HG02623 (cell line): ENCODE data around the gene SOAT2.
"Not testable (repeated sequence)": the region's sequence is repeated elsewhere in the genome, so short reads cannot be mapped to it uniquely, and the experiment has no call there.

Experiments
- ATAC-seq: cut with Tn5 transposase; IDR thresholded peaks from one replicate; pipeline ENCODE4 v1.9.1; 2021; ENCODE audit warnings: moderate library complexity; ENCODE audit not compliant: unreplicated experiment

The SOAT2 gene

DNA sequence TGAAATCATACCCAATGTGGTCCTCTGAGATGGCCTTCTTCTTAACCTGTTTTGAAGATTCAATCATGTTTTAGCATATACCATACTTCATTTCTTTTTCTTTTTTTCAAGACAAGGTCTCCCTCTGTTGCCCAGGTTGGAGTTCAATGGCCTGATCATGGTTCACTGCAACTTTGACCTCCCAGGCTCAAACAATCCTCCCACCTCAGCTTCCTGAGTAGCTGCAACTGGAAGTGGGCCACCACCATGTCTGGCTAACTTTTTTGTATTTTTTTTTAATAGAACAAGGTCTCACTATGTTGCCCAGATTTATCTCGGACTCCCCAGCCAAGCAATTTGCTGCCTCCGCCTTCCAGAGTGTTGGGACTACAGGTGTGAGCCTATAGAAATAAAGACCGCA, 30.4 kb downstream of the SOAT2 start:
- ATAC-seq = no peak

DNA sequence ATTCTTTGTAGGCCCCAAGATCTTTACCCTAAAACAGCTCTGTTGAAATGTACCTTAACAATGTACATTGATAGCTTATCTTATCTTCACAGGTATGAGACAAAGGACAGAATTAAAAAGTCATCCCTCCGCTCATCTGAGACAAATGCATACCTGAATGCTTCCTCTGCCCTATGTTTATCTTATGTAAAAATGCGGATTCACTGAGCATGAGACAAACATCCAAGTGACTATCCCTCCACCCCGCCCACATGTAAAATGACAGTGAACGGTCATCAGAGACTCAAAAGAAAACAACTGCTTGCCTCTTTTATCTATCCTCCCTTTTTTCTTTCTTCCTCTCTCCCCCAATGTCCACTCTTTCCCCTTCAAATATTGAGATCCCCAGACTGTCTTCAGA, 40.1 kb downstream of the SOAT2 start:
- ATAC-seq = no peak

DNA sequence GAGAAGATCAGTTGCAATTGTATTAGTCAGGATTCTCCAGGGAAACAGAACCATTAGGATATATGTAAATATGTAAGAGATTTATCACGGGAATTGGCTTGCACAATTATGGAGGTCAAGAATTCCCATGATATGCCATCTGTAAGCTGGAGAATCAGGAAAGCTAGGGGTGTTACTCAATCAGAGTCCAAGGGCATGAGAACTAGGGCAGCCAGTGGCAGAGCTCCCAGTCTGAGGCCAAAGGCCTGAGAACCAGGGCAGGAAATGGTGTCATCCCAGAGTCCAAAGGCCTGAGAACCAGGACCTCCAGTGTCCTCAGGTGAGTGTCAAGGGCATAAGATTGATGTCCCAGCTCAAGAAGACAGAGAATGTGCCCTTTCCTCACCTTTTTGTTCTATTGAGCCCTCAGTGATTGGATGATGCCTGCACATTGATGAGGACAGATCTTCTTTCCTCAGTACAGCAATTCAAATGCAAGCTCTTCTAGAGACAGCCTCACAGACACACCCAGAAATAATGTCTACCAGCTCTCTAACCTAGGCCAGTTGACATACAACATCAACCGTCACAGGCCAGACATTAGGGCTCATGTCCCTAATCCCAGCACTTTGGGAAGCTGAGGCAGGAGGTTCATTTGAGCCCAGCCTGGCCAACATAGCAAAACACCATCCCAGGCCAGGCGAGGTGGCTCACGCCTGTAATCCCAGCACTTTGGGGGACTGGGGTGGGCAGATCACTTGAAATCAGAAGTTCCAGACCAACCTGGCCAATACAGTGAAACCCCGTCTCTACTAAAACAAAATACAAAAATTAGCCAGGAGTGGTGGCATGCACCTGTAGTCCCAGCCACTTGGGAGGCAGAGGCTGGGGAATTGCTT, 42.3 kb downstream of the SOAT2 start:
- ATAC-seq = no peak

DNA sequence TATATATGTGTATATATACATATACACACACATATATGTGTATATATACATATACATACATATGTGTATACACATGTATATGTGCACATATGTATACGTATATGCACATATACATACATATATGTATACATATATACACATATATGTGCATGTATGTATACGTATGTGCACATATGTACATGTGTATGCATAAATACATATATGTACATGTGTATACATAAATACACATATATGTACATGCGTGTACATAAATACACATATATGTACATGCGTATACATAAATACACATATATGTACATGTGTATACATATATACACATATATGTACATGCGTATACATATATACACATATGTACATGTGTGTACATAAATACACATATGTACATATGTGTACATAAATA, 43.9 kb downstream of the SOAT2 start:
- no peak for ATAC-seq

DNA sequence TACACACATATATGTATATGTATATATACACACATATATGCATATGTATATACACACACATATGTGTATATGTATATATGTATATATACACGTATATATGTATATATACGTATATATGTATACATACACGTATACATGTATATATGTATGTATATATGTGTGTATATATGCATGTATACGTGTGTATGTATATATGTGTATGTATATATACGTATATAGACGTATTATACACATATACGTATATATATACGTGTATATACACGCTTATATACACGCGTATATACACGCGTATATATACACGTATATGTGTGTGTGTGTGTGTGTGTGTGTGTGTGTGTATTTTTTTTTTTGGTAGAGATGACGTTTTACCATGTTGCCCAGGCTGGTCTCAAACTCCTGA, 44.4 kb downstream of the SOAT2 start:
- ATAC-seq = no peak

DNA sequence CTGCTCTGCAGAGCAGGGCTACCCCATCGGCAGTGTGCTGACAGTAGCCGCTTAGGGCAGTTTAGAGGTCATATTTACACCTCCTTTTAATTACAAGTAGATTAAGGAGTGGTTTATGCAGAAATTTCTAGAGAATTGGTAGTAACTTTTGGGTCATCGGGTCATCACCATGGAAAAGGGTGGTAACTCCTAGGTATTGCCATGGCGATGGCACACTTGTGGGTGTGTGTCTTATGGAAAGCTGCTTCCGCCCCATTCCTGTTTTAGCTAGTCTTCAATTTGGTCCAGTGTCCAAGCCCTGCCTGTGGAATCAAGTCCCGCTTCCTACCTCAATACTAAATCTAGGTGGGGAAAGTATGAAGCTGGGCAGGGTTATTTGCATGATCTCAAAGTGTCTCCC, 47.8 kb downstream of the SOAT2 start:
- ATAC-seq = no peak

DNA sequence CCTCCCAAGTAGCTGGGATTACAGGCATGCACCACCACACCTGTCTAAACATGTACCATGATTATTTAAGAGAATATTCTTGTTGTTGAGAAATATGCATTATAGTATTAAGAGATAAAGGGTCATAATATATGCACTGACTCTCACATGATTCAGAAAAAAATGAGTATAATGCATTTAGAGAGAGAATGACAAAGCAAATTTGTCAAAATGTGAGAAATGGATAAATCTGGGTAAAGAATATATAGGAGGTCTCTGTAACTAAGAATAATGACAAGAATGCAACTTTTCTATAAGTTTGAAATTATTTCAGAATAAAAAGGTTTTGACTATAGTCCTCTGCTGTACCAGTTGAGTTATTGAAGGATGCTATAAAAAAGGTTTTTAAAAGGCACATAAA, 49.1 kb downstream of the SOAT2 start:
- no peak for ATAC-seq

DNA sequence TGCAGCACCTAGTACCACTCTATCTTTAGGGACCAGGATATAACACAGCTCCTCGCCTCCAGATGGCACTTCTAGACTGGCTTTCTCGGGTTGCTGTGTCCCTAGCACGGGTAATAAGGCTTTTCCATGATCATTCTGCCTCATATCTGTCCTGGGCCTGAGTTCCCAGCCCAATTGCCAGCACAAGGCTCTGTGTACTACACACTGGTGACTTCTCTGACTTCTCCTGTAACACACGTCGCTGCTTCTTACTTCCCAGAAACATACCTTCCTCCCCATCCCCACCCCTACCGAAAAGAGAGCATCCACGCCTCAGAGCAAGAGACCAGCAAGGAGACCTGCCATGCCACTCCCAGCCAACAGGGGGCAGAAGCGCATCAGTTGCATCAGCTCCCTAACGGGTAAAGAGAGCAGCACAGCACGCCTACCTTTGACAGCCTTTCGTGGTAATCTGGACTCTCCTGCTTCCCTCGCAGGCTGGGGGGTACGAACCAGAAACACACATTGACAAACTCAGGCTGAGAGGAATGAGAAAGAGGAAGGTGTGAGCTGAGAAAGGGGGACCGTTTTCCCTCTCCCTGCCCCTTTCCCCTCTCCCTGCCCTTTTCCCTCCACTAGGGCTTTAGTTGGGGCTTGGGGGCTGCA, 56.0 kb downstream of the SOAT2 start:
- ATAC-seq = peak; percentile 52

DNA sequence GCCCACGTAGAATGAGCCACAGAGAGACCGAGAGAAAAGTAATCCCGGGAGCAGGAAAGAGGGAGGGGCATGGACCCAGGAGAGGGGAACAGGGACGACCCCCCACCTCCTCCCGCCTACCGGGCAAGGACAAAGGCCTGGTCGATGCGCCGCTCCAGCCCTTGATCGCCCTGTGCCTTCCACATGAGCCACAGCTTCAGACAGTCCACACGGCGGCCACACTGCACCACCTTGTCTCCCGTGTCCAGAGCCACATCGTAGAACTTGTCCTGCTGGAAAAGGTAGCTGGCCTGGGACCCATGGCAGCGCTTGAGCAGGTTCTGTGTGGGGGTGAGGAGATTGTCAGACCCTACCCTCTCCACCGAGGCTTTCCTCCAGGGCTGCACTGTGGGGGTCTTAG, 56.7 kb downstream of the SOAT2 start:
- no peak for ATAC-seq

DNA sequence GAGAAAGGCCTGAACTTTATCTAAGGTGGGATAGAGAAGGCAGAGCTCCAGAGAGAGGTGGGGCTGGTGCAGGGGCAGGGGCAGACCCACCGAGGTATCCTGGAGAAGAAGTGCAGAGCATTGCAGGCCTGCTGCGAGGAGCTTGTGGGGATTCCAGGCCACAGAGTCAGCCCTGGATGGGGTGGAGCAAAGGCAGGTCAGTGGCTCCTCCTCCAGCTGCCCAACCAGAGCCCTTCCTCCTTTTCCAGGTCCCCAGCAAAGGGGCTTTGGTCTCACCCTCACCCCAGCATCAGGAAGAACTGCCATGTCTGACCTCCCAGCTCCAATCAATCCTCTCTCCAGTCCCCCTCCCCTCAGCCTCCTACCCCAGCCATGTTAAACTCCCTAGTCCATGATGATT, 57.4 kb downstream of the SOAT2 start:
- ATAC-seq = no peak

DNA sequence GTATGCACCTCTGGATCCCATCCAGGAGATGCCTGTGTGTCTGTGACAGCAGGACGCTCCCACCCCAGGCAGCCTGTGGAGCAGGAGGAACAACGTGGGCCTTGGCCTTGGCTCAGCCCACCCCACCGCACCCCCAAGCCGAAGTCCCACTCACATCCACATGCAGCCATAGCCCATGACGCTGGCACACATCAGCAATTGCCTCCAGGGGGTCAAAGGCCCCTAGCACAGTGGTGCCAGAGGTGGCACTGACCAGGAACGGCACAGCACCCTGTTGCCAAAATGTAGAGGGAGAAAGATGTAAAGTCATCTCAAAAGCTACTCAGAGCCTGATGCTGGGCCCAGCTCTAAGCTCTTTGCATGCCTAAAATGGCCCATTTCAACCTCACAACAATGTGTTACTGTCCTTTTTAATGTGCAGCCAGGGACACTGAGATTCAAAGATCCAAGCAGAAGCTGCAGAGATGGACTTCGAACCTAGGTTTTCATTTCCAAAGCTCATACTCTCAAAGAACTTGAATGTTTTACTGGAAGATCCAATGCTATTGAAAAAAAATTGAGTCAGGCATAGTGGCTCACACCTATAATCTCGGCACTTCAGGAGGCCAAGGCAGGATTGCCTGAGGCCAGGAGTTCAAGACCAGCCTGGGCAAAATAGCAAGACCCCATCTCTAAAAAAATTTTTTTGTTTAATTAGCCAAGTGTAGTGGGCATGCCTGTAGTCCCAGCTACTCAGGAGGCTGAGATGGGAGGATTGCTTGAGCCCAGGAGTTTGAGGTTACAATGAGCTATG, 58.0 kb downstream of the SOAT2 start:
- no peak for ATAC-seq

DNA sequence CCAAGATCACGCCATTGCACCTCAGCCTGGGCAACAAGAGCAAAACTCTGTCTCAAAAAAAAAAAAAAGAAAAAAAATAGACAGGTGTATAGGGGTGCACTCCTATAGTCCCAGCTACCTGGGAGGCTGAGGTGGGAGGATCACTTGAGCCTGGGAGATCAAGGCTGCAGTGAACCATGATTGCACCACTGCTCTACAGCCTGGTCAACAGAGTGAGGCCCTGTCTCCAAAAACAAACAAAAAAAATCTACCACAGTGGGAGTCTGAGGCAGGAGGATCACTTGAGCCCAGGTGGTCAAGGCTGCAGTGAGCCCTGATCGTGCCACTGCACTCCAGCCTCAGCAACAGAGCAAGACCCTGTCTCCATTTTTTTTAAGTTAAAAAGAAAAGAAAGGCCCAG, 59.7 kb downstream of the SOAT2 start:
- ATAC-seq = not testable (repeated sequence)

DNA sequence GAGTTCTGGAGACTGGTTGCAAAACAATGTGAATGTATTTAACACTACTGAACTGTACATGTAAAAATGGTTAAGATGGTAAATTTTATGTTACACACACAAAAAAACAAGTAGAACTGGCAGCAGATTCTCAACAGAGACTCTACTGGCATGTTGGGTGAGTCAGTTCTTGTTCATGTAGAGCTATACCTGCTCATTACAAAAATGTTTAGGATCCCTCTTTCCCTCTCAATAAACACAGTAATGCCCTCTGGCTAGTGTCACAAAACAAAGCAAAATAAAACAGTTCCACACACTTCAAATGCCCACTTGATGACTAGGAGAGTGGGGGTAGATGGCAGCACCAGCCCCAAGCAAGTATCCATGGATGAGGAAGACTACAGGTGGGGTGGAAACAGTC, 63.6 kb downstream of the SOAT2 start:
- no peak for ATAC-seq

DNA sequence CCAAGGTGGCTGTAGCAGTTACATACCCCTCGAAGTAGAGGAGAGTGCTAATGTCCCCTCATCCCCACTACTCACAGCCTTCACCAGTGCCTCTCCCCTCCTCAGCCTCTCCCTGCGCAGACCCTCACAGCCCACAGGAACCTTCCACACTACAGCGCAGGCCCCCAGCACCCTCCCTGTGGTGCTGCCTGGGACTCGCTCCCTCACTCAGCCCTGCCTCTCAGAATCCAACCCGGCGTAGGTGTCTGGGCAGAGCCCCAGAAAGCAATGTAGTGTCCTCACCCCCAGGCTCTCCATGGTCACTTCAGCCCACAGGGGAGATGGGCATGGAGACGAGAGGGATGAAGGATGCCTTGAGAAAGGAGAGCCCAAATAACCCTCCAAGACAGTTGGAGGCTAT, 66.4 kb downstream of the SOAT2 start:
- no peak for ATAC-seq

DNA sequence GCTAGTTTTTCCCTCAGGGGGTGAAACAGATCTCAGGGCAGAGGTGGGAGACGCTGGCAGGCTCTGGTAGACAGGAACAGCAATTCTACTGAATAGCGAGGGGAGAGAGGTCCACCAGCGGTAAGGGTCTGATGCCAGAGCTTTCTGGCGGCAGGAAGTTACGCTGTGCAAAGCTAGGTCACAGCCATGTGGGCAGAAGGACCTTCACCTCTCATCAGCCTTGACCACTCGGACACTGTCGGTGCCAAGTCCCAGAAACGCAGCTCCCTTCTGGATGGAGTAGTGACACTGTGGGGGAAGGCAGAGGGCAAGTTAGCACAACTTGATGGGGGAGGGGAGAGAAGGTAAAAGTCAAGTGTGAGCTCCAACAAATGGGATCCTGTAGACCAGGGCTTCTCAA, 66.9 kb downstream of the SOAT2 start:
- ATAC-seq = no peak

DNA sequence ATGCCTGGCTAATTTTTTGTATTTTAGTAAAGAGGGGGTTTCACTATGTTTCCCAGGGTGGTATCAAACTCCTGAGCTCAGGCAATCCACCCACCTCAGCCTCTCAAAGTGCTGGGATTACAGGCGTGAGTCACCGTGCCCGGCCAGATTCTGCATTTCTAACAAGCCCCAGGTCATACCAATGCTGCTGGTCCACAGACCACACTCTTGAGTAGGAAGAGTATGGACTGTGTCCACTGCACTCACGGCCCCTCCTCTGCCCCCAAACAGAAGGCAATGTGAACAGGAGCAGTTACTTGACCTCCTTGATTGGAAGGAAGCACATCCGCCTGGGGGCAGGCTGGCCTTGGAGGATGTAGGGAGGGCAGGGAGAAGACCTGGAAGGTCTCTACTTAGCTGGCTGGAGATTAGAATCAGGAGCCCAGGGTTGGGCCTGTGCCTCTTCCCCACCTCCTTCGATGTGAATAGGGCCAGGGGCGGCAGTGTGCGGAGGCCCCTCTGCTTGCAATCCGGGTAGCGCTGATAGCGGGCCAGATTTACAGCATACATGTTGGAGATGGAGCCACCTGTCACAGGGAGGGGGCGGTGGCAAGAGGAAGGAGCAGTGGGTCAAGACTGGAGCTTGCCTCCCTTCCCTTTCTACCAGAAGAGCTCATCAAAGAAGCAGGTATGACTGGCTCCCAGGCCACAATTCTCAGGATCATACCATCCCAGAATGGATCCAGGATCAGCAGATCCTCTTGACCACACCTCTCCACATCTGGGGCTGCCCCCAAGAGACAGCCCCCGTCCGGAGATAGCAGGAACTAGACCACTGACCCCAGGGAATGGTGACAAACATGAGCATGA, 67.8 kb downstream of the SOAT2 start:
- no peak for ATAC-seq

DNA sequence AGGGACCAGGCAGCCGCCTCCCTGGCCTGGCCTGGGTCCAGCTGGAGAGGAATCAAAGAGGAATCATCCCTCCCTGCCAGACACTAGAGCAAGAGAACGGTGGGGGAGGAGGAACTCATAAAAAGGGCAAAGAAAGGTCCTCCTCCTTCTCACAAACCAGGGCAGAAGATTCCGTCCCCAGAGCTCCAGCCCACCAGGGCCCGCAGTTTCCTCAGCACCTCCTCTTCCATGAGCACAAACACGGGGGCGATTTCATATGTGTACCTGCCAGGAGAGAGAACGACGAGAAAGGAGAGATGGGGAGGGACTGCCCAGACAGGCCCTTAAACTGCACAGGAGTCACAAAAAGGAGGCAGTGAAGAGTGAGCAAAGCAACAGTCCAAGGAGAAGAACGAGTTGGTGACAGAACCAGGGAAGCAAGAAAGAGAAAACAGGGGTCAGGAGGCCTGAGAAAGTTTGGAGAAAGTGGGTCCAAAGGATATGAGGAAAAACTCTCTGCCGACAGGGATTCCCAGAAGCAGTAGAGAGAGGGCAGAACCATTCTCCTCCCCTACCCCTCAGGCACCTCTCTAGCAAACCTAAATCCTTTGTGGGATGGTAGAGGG, 68.5 kb downstream of the SOAT2 start:
- no peak for ATAC-seq

DNA sequence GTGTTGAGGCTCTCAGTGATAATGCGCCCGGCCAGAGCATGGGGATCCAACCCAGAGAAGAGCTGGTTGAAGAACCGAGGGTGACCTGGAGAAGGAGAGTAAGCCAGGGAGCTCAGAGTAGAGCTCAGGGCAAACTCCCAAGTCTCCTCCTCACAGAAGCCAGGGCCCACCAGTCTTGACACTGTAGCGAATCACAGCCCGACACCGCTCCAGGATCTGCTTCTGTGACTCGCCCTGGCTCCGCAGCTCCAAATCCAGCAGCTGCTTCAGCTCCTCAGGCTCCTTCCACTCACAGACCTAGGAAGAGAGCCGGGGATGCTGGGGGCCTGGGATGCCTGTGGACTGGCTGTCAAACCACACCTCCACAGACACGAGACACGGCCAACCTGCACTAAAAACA, 69.1 kb downstream of the SOAT2 start:
- no peak for ATAC-seq

DNA sequence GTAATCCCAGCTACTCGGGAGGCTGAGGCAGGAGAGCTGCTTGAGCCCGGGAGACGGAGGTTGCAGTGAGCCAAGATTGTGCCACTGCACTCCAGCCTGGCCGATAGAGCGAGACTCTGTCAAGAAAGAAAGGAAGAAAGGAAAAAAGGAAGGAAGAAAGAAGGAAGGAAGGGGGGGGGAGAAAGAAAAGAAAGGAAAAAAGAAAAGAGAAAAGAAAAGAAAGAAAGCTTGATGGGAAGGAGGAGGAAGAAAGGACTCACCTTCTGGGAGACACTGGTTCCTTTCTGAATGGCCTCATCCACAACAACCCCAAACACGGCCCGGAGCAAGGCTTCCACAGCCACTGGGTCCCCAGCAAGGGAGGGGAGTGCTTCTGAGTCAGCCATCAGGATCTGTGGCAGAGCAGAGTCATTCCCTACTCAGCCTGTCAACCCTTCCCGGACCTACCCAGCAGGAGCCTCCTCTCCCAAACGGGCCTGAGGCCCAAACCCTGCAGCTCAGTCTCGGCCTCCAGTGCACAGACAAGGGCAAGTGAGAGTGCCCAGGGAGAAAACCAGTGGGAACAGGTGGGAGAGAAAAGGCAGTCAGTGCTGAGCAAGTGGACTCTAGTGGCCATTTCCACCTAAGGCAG, 69.9 kb downstream of the SOAT2 start:
- ATAC-seq = no peak
